ENCODE results near the gene NR2F1-AS1.
"Not testable (repeated sequence)": the region's sequence is repeated elsewhere in the genome, so short reads cannot be mapped to it uniquely, and the experiment has no call there.

The NR2F1-AS1 gene

GRCh38 chr5:93519740-93520139, 61.3 kb downstream of the NR2F1-AS1 start:
- DNase-seq (ENCODE audit: low read depth in 3 of 3): no peak

GRCh38 chr5:93517828-93518227, 63.2 kb downstream of the NR2F1-AS1 start:
- DNase-seq (ENCODE audit: low read depth in 3 of 3): no peak

DNA sequence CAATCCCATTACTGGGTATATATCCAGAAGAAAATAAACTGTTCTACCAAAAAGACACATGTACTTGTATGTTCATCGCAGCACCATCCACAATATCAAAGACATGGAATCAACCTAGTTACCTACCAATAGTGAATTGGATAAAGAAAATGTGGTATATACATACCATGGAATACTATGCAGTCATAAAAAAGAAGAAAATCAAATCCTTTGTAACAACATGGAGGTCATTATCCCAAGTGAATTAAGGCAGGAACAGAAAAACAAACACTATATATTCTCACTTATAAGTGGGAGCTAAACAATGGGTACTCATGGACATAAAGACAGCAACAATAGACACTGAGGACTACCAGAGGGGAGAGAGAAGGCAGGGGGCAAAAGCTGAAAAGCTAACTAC, 67.7 kb downstream of the NR2F1-AS1 start:
- no peak for DNase-seq (ENCODE audit: low read depth in 3 of 3)

DNA sequence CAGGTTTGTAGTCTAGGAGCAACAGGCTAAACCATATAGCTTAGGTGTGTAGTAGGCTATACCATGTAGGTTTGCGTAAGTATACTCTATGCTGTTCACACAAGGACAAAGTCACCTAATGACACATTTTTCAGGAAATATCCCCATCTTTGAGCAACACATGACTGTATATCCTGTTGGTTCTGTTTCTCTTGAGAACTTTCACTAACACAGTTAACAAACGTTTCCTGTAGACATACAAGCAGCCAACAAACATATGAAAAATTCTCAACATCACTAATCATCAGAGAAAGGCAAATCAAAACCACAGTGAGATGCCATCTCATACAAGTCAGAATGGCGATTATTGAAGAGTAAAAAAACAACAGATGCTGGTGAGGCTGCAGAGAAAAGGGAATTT, 68.2 kb downstream of the NR2F1-AS1 start:
- no peak for DNase-seq (ENCODE audit: low read depth in 3 of 3)

DNA sequence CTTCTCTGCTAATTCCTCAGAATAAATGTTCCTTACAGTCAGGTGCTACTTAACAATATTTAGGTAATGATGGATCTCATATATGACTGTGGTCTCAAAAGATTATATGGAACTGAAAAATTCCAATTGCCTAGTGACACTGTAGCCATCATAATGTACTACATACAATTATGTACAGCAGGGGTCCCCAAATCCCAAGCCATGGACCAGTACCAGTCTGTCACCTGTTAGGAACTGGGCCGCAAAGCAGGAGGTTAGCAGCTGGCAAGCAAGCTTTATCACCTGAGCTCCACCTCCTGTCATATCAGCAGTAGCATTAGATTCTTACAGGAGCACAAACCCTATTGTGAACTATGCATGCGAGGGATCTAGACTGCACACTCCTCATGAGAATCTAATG, 69.6 kb downstream of the NR2F1-AS1 start:
- DNase-seq (ENCODE audit: low read depth in 3 of 3): no peak

- no peak for DNase-seq (ENCODE audit: low read depth in 3 of 3)
These were observed 70.2 kb downstream of the NR2F1-AS1 start for GRCh38 chr5:93510626-93511380.

DNA sequence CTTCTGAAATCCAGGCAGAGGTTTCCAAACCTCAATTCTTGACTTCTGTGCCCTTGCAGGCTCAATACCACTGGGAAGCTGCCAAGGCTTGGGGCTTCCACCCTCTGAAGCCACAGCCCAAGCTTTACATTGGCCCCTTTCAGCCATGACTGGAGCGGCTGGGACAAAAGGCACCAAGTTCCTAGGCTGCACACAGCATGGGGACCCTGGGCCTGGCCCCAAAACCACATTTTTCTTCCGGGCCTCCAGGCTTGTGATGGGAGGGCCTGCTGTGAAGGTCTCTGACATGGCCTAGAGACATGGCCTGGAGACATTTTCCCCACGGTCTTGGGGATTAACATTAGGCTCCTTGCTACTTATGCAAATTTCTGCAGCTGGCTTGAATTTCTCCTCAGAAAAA, 75.5 kb downstream of the NR2F1-AS1 start:
- DNase-seq (ENCODE audit: low read depth in 3 of 3): not testable (repeated sequence)

DNA sequence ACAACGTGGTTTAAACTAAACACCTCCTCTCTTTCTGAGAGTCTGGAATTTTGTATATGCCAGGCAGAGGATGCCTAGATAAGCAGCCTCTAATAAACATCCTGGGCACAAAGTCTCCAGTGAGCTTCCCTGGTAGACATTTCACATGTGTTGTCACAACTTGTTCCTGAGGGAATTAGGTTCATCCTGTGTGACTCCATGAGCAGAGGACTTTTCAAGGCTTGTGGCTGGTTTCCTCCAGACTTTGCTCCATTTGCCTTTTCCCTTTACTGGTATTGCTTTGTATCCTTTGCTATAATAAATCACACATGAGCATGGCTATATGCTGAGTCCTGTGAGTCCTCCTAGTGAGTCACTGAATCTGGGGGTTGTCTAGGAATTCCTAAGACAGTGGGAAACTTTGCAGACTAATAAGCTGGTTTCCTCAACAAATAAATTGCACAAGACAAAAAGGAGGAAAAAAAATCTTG, 77.4 kb downstream of the NR2F1-AS1 start:
- DNase-seq (ENCODE audit: low read depth in 3 of 3): no peak

DNA sequence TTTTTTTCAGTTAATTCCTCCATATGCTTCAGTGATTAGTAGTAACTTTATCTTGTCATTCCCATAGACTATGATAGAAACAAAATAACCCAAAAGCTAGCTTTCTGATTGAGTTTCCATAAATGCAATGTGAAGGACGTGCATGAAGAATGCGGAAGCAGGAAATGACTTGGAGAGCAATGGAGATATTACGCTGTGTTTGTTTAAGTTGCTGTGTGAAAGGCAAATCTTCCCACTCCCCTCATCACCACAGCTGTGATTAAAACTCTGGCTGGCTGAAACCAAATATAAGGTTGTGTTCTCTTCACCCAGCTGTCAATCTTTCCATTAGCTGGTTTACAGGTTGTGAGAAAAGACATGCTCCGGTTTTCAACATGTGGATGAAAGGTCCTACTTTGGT, 83.9 kb downstream of the NR2F1-AS1 start:
- no peak for DNase-seq (ENCODE audit: low read depth in 3 of 3)

- DNase-seq (ENCODE audit: low read depth in 3 of 3): no peak
These were observed 101.0 kb downstream of the NR2F1-AS1 start for GRCh38 chr5:93479982-93480509.

- no peak for DNase-seq (ENCODE audit: low read depth in 3 of 3)
These were observed 103.2 kb downstream of the NR2F1-AS1 start for GRCh38 chr5:93477816-93478215.

- DNase-seq (ENCODE audit: low read depth in 3 of 3): no peak
These were observed 104.7 kb downstream of the NR2F1-AS1 start for GRCh38 chr5:93476251-93476742.

- DNase-seq (ENCODE audit: low read depth in 3 of 3): no peak
These were observed 118.1 kb downstream of the NR2F1-AS1 start for GRCh38 chr5:93462916-93463315.

GRCh38 chr5:93461756-93462155, 119.3 kb downstream of the NR2F1-AS1 start:
- DNase-seq (ENCODE audit: low read depth in 3 of 3): no peak

GRCh38 chr5:93460286-93460685, 120.7 kb downstream of the NR2F1-AS1 start:
- no peak for DNase-seq (ENCODE audit: low read depth in 3 of 3)

GRCh38 chr5:93456796-93457195, 124.2 kb downstream of the NR2F1-AS1 start:
- DNase-seq (ENCODE audit: low read depth in 3 of 3): not testable (repeated sequence)

- no peak for DNase-seq (ENCODE audit: low read depth in 3 of 3)
These were observed 126.1 kb downstream of the NR2F1-AS1 start for GRCh38 chr5:93454896-93455295.

DNA sequence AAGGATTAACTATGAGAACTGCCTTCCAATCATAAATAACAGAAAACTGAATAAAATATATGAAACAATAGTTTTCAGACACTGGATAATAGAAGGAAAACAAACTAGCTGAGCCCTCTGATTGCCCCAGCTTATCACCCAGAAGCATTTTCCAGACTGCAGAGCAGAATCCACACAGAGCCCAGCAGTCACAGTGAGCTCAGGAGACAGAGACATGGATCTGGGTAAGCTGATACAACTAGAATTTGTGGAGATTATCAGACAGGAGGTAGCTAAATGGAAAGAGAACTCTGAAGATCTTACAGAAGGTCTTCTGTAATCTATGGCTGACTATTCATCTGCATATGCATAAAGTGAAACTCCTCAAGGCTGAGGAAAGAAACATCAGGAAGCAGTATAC, 128.8 kb downstream of the NR2F1-AS1 start:
- DNase-seq (ENCODE audit: low read depth in 3 of 3): no peak

DNA sequence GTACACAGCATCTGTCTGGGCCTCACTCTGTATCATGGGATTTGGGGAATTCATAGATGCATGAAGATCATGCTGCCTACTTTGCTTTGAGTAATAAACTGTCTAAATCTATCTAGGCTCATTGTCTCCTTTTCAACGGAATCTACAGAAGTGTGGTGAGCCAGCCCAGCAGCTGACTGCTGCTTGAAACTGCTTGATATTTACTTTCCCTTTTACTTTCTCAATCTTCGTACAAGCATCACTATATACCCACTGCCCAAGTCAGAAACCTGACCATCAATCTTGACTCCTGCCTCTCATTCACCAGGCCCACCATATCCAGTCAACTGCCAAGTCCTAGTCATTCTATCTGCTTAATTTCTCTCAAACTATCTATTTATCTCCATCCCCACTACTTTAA, 142.9 kb downstream of the NR2F1-AS1 start:
- DNase-seq (ENCODE audit: low read depth in 3 of 3): no peak

DNA sequence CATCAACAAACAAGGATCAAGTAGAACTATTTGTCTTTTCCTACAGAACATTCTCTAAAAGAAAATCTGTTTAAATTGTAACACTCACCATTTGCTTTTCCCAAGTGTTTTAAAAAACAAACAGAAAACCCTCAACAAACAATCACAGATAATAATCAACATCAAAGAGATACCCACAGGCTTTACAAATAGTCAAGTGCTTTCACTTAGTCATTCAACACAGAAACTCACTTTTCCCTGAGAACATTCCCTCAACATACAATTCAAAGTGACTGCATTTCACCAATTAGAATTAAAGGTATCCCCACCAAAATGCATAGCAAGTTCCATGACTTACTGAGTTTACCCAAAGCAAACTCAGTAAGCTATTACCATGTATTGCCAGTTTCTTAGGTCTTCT, 144.9 kb downstream of the NR2F1-AS1 start:
- DNase-seq (ENCODE audit: low read depth in 3 of 3): no peak

DNA sequence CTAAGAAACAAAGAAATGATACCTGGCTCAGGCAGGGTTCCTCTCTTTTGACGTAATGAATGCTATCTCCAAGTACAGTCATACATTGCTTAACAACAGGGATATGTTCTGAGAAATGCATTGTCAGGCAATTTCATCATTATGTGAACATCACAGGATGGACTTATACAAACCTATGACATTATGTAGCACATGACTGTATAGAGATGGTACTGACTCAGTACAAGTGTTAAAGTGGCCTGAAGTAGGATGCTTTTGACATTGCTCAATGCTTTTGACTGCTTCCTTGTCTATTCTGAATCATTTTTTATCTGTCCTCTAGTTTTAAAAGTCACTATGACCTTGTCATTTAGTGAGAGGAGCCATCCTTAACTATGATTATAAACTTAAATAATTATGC, 147.6 kb downstream of the NR2F1-AS1 start:
- DNase-seq (ENCODE audit: low read depth in 3 of 3): no peak

DNA sequence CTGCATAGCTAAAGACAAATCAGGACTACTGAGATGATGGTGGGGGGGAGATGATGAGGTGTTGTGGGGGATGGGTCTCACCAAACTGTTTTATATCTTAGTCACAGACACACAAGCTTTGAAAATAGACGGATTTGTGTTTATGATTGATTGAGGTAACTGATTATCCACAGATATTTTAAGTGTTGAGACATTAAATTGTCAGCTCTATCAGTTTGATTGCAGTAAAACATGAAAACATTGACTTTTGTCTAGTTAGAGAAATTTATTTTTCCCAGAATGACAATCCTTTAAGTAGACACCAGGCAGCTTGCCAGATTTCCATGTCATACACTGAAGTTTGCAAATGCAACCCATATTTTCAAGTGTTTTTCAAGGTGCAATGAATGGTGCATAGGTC, 149.8 kb downstream of the NR2F1-AS1 start:
- no peak for DNase-seq (ENCODE audit: low read depth in 3 of 3)

DNA sequence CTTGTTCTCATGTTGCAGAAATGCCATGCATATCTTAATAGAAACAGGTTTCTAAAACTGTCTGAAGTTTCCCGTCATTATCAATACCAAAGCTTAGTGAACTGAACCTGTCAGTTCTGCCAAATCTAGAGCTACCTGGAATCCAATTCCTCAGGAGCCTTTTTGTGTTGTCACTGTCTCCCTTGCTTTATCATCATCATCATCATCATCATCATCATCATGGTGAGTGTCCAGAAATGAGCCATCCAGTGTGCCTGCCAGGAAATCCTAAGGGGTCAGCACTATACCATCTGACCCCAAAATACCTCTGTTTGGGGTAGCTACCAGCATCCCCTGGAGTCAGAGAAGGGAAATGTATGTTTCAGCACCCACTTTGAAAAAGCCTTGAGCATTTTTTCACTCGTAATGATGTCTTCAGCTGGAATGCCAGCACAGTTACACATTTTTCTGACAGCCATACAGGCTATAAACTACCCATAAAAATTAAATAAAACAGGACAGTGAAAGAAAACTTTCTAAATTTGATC, 150.3 kb downstream of the NR2F1-AS1 start:
- DNase-seq (ENCODE audit: low read depth in 3 of 3): no peak

All from stimulated activated CD4-positive, alpha-beta T cell treated with anti-CD3 and anti-CD28 coated beads, TNF-alpha, amount 100 ng/mL, for 24 hours (primary cell).